CD4-positive, alpha-beta T cell treated with Interleukin-6 for 4 hours (primary cell): ENCODE data around the gene PIK3IP1.
"Not testable (repeated sequence)": the region's sequence is repeated elsewhere in the genome, so short reads cannot be mapped to it uniquely, and the experiment has no call there.

Experiments used
- DNase-seq: peaks from one replicate; pipeline ENCODE4 v3.0.0-alpha.2; 2020; ENCODE audit warnings: mixed read lengths

The PIK3IP1 gene

GRCh38 chr22:31292236-31292989 lies at the start of gene PIK3IP1:
Gene PIK3IP1 (minus strand): TSS chr22:31292488. CDS start chr22:31292344, 144 bp downstream.
- DNase-seq = peak; percentile 94

DNA sequence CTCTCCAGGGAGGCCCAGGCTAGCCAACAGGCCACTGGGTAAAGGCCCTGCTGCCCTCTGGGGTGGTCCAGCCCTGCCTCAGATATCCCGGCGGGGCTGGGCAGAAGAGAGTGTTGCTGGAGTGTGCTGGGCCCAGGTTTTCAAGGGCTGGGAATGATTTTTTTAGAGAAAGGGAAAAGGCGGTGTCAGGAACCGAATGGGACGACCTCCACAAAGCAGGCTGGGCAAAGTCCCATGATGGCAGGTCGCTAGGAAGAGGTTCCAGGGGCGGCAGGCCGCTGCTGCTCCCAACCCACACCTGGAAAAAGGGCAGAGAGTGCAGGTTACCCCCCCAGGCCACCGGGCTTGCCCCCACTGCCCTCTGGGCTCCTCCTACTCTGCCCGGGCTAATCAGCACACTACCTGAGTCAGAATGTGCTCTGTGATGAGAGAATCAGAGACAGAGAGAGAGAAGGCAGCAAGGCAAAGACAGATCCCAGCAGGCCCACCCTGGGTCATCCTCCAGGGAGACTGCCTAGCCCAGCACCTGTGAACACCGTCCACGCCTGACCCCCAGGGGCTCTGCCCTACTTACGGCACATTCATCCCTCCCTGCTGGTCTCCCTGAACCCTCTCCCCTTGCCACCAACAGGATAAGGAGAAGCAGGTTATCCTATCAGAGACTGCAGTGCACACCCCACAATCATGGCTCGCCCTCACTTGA lies 49.2 kb upstream of the PIK3IP1 start:
- no peak for DNase-seq

- DNase-seq = no peak
Measured at GRCh38 chr22:31340765-31341247, 48.5 kb upstream of the PIK3IP1 start.

DNA sequence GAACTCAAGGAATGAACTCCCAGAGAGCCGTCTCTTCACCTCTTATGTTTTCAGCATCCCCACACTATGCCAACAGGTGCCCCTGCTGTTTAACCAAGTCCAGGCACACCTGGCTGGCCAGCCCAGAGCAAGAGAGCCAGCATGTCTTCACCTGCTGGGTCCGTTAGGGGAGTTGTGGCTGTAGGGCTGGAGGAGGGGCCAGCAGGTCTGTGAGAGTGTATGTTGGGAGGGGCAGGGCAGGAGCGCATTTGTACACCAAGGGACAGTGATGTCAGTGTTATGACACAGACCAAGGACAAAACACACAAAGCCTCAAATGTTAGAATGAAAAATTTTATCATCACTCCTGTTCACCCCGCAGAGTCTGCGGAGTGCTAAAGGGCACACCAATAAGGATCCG lies 48.1 kb upstream of the PIK3IP1 start:
- DNase-seq = no peak

DNA sequence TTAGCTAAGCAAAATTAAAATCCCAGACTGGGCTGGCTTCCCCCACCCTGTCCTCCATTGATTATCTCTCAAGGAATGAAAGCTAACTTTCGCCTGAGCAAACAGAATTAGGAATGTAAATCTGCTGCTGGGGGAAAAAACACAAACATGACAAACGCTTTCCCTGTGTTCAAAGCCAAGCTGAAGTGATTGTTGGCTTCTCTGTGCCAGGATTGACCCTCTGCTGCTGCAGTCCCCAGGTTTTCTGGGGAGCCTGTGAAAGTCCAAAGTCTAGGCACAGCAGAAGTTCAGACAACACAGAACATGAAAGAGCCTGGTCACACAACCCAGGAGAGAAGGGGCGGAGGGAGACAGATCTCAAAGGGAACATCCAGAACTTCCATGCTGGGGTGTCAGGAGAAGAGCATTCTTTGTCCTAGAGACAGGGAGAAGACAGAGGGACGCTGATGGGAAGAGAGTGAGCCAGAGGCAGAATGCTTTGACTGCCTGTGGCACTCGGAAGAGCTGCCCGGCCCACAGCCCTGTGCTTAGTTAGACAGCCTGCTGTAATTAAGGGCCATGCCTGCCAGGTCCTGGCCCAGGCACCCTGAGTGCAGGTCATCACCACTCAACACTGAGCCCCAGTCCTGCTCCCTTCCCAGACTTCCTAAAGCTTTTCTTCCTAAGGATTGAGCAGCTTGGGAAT lies 47.0 kb upstream of the PIK3IP1 start:
- no peak for DNase-seq

DNA sequence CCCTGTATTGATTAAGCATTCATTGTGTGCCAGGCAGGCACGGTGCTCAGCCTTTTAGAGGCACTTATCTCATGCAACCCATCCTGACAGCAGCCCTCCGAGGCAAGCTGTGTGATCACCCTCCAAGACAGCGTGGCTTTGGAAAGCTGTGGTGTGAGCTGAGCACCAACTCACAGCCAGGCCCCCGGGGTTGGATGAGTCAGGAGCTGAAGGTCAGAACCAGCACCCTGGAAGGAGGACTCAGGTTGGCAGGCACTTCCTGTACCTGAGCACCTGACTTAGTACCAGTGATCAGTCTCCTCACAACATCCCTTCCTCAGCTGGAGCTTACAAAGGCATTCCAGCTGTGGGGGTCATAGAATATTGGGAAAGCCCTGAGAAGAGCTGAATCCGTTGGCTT lies 44.9 kb upstream of the PIK3IP1 start:
- peak; percentile 45 for DNase-seq

GRCh38 chr22:31334329-31334728 lies 42.0 kb upstream of the PIK3IP1 start:
- no peak for DNase-seq

- DNase-seq = no peak
Measured at GRCh38 chr22:31333641-31334040, 41.4 kb upstream of the PIK3IP1 start.

DNA sequence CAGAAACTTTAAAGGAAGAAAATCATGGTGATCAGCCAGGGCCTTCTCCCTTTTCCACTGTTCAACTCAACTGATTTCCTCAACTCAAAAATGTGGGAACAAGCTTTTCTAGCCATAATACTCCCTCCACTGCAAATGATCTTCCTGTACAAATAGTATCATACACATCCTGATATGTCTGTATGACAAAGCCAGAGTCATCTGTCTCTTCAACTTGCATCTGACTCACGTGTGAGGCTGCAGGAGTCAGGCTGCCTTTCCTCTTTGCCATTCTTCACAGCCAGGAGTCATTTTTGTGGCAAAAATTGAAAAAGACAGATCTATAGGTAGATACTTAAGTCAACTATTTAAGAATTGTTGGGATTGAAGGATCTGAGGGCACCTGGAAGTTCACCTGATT lies 40.6 kb upstream of the PIK3IP1 start:
- no peak for DNase-seq

DNA sequence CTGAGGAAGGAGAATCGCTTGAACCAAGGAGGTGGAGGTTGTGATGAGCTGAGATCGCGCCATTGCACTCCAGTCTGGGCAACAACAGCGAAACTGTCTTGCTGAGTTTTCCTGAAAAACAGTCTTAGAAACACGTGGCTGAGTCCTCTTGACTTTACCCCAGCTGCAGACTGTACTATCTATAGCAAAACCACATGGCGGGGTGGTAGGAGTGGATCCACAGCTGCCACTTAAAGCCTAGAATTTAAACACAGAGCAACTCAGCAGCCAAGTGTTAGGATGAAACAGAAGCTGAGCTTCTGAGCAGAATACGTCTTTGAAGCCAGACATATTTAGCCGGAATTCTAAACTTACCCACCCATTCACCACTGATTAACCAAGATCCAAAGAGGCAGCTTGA lies 39.7 kb upstream of the PIK3IP1 start:
- no peak for DNase-seq

DNA sequence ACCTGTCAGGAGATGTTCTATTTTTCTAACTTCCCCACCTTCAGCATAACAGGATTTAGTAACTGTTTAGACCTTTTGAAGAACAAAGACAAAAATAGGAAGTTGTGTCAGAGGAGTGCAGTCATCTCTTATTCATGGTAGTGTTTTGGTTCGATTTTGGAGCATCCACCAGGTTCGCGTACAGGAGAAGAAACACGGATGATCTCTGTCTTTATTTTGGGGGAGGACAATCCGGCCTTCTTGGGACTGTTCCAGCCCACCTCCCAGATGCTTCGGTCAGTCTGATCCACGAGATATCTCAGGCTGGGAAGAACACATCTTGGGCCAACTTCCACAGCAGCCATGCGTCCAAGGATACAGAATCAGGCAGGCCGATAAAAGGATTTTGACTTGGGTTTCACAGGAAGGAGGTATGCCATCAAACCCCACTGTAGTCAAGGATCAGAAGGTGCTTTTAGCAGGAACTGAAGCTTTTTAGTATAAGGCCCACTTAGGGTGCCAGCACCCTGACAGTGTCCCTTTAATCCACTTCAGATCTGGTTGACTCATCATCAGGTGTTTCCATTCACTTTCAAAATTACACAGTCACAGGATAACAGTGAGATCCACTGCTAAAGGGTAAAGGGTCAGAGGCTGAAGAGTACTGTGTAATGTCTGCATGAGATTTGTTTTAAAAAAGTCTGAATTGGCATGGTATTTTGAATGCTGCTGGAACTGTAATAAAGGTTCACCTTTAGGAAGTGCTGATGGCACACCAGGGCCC lies 37.3 kb upstream of the PIK3IP1 start:
- no peak for DNase-seq

DNA sequence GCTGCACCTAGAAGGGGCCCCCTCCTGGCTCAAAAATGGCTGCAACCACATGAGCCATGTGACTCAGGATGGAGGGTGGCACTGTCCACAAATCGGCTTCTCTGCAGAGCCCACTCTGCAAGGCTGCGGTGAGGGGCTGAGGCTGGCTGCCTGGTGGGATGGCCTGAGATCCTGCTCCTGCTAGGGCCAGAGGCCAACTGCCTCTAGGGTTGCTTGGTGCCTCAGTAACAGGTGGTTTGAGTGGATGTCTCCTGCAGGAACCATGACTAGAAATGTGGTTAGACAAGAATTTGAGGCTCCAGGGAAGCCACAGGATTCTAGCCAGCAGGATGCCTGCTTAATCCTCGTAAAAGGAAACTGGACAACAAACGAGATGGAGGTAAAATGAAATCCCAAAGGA lies 36.7 kb upstream of the PIK3IP1 start:
- no peak for DNase-seq

GRCh38 chr22:31328544-31328960 lies 36.3 kb upstream of the PIK3IP1 start:
- no peak for DNase-seq

- no peak for DNase-seq
Measured at GRCh38 chr22:31327806-31328543, 35.7 kb upstream of the PIK3IP1 start.

GRCh38 chr22:31326877-31327276 lies 34.6 kb upstream of the PIK3IP1 start:
- no peak for DNase-seq

DNA sequence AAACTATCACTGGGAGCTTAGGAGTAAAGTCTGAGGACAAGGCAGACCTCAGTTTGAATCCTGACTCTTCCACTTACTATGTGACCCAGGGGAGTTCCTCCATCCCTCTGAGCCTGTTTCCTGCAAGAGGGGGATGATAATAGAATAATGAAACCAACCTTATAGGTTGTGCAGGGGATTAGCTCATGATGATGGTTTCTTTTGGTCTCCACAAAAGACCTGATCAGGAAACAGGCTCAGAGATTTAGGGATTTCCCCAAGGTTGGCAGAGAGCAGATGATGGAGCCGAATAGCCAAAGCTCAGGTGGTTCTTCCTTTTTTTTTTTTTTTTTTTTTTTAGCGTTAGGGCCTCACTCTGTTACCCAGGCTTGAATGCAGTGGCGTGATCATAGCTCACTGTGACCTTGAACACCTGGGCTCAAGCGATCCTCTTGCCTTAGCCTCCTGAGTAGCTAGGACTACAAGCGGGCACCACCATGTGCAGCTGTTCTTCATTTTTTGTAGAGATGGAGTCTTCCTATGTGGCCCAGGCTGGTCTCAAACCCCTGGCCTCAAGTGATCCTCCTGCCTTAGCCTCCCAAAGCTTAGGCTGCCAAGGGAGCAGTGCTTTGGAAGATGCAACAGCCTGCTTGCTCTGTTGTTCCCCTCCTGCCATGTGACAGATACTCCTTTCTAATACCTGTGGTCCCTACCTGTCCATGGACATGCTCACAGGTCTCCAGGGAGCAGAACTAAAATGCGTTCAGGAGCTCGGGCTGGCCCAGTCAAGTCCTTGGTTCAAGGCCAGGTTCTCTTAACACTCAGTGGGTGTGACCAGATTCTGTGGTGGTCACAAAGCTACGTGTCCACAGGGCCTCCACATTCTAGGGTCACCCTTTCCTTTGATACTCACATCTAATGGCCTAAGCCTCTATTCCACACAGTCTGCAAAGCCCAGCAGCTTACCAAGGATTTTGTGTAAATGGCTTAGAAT lies 31.6 kb upstream of the PIK3IP1 start:
- DNase-seq = no peak

DNA sequence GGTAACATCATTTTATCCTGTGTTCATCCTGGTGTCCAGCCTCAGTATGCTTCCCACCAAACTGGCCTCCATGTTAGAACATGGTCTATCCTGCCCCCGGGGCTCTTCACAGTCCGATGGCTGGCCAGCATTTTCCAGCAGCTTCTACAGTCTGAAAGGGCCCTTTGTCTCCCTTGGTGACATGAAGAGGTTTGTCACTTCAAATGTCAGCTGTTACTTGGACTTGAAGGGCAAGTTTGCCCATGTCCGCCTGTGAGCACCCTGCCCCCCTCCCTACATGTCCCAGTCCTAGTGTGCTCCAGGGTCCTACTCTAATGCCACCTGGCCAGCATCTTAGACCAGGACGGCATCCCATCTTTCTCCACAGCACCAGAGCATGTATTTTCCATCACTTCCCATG lies 29.1 kb upstream of the PIK3IP1 start:
- no peak for DNase-seq

- not testable (repeated sequence) for DNase-seq
Measured at GRCh38 chr22:31314220-31314619, 21.9 kb upstream of the PIK3IP1 start.

DNA sequence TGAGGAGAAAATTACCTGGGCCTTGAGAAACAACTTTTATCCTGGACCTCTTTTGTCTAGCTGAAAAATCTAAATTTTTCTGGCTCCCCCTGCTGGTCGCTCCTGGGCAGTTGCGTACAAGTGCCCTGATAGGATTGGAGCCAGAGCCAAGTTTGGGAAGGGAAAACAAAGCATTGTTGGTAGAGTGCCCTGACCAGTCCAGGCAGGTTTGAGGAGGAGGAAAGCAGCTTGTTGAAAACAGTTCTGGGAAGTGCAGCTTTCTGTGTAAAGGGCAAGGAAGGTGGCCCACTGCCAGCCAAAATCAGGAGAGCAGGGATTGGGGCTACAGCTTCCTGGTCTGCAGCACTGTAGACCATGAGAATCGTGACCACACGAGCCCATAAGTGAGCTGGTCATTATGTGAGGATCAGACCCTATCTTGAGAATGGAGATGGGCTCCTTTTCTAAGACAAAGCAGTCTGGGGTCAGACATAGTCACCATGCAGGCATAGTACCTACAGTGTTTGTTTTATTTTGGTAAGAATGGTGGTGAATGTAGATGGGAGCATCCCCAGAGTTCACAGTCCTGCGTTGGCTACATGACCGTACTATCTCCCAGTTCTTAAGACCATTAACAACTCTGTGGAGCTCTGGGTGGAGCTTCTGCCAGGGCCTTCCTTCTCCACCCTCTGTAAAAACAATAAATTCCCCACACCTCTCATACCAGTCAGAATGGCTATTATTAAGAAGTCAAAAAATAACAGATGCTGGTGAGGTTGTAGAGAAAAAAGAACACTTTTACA lies 21.3 kb upstream of the PIK3IP1 start:
- DNase-seq = peak; percentile 84

DNA sequence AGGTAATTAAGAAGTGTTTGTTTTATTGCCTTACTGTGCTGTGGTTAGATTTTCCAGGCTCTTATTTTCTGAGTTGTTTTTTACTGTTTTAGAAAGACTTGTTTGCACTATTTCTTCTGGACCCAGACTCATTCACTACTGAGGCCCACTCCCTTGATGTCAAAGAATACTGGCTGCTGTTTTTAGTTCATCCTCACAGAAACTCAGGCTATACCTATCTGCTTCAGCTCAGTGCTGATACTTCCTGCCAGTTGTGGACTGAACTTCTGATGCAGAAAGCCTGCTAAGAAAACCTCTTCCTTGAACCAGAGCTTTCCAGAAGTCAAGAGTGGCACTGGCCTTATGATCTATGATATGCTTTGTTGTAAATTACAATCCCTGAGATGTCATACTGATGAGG lies 15.9 kb upstream of the PIK3IP1 start:
- peak; percentile 19 for DNase-seq
